Fibroblast of lung (primary cell): ENCODE data around the gene VPS13D.

ENCODE experiments used
- CTCF ChIP-seq, 2 donors: IDR thresholded peaks in 1 of 2; conservative IDR thresholded peaks in 1 of 2; 1 replicate in 1 of 2; 2 replicates in 1 of 2; pipeline ENCODE4 v1.5.1; 2011 to 2012; ENCODE audit warnings: low read length in 2 of 2, control low read depth in 1 of 2, inconsistent platforms in 1 of 2, low read depth in 1 of 2, mild to moderate bottlenecking in 1 of 2
- EZH2 ChIP-seq: IDR thresholded peaks from 2 replicates; pipeline ENCODE4 v1.5.1; 2012; ENCODE audit warnings: low read length, control low read depth, mild to moderate bottlenecking; ENCODE audit errors: missing control alignments

- TF ChIP-seq CTCF (conservative IDR thresholded peaks at IDR 0.05 in 1 of 2, IDR thresholded peaks at IDR 0.05 in 1 of 2; ENCODE audit: low read depth in 1 of 2, low read length in 2 of 2) (no peak), EZH2 (no peak)
Observed at GRCh38 chr1:12469493-12469892, 239.7 kb downstream of the VPS13D start.
